ENCODE data around the gene AP2M1. TPM values are rescaled to one million over a fixed set of nuclear protein-coding genes. Genes with fewer than 3 reads are reported as not detected.

The AP2M1 gene
- total RNA-seq, 1 donor from 2014 or later = 262 TPM

DNA sequence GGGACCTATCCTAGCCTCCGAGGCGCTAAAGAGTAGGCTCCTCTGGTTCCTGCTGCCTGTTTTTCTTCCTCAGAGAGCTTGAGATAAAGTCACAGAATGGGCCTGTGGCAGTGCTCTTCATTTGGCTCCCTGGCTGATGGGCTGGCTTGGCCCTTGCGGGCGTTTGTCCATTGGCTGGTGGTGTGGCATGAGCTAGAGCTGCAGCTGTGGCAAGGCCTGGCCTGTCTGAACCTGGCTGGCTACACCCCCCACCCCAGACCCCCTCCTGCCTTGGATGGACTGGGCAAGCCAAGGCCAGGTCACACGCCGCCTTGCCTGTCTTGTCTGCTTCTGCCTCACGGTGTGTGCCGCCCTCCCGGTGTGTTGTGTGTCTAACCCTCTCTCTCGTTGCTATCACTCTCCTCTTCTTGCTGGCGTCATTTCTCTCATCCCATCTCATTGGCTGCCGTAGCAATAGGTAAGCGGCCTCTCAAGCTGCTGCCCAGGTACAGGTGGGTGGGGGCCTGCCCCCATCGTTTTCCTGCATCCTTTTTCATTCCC lies 3.2 kb downstream of the AP2M1 start:
- Histone ChIP-seq H3K27me3 (ENCODE audit: control insufficient read depth, insufficient read depth, low read length) (no peaks in the 10 kb centered on the region), H3K36me3 (ENCODE audit: control insufficient read depth, insufficient read depth, low read length) (peaks cover 50% of the 10 kb centered on the region), H3K4me3 (ENCODE audit: low read depth, low read length) (no peak overlapping the region)
- DNase-seq (ENCODE audit: low read depth) = no peak
- TF ChIP-seq, protein P1, sequence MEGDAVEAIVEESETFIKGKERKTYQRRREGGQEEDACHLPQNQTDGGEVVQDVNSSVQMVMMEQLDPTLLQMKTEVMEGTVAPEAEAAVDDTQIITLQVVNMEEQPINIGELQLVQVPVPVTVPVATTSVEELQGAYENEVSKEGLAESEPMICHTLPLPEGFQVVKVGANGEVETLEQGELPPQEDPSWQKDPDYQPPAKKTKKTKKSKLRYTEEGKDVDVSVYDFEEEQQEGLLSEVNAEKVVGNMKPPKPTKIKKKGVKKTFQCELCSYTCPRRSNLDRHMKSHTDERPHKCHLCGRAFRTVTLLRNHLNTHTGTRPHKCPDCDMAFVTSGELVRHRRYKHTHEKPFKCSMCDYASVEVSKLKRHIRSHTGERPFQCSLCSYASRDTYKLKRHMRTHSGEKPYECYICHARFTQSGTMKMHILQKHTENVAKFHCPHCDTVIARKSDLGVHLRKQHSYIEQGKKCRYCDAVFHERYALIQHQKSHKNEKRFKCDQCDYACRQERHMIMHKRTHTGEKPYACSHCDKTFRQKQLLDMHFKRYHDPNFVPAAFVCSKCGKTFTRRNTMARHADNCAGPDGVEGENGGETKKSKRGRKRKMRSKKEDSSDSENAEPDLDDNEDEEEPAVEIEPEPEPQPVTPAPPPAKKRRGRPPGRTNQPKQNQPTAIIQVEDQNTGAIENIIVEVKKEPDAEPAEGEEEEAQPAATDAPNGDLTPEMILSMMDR (IDR thresholded peaks at IDR 0.05; ENCODE audit: insufficient read depth, low read length, severe bottlenecking) = no peak
- no peak for FAIRE-seq

DNA sequence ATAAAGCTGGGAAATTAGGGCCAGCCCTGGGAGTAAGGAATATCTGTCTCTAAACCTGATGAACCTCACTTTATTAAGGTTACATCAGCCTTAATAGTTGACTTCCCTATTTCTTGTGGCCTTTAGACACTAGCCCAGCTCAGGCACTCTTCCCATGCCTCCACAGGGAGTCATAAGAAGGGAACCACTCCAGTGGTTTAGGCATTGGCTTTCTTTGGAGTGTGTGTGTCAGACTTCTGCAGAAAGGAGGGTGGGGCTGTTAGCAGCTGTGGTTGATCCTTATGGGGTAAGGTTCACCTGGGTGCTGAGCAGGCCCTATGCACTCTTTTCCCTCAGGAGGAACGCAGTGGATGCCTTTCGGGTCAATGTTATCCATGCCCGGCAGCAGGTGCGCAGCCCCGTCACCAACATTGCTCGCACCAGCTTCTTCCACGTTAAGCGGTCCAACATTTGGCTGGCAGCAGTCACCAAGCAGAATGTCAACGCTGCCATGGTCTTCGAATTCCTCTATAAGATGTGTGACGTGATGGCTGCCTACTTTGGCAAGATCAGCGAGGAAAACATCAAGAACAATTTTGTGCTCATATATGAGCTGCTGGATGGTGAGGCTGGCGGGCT lies 4.0 kb downstream of the AP2M1 start:
- H3K36me3 ChIP-seq (ENCODE audit: control insufficient read depth, insufficient read depth, low read length) = peaks cover 54% of the 10 kb centered on the region
- no peaks in the 10 kb centered on the region for H3K27me3 ChIP-seq (ENCODE audit: control insufficient read depth, insufficient read depth, low read length)
- H3K4me3 ChIP-seq (ENCODE audit: low read depth, low read length) = no peak overlapping the region
- no peak for FAIRE-seq
- DNase-seq (ENCODE audit: low read depth) = no peak
- TF ChIP-seq, protein P1 (IDR thresholded peaks at IDR 0.05; ENCODE audit: insufficient read depth, low read length, severe bottlenecking) = no peak

DNA sequence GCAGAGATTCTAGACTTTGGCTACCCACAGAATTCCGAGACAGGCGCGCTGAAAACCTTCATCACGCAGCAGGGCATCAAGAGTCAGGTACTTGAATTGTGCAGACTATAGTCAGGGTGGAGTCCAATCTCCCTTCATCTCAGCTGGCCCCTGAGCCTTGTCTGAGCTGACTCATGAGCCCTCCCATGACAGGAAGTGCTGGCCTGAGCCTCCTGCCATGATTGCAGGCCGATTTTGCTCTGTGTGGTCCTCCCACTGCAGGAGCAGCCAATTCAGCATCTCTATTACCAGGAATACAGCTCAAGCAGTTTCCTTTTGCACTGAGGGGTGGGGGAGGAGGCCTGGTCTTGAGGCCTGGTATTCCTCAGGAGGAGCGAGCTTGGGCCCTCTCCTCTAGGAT lies 5.5 kb downstream of the AP2M1 start:
- Histone ChIP-seq H3K4me3 (ENCODE audit: low read depth, low read length) (no peak overlapping the region), H3K27me3 (ENCODE audit: control insufficient read depth, insufficient read depth, low read length) (no peaks in the 10 kb centered on the region), H3K36me3 (ENCODE audit: control insufficient read depth, insufficient read depth, low read length) (peaks cover 56% of the 10 kb centered on the region)
- TF ChIP-seq, protein P1 (IDR thresholded peaks at IDR 0.05; ENCODE audit: insufficient read depth, low read length, severe bottlenecking) = no peak
- DNase-seq (ENCODE audit: low read depth) (no peak), FAIRE-seq (no peak)

DNA sequence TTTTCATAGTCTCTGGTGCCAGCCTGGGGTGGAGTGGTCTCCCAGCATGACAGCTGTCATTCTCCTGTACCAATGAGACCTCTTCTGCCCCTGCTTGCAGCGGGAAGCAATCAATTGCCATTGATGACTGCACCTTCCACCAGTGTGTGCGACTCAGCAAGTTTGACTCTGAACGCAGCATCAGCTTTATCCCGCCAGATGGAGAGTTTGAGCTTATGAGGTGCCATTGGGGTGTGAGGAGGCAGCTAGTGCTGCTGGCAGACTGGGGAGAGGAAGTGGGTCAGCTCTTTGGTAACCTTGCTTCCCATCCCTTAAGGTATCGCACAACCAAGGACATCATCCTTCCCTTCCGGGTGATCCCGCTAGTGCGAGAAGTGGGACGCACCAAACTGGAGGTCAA lies 6.9 kb downstream of the AP2M1 start:
- FAIRE-seq = no peak
- DNase-seq (ENCODE audit: low read depth) = no peak
- H3K36me3 ChIP-seq (ENCODE audit: control insufficient read depth, insufficient read depth, low read length) = peaks cover 56% of the 10 kb centered on the region
- no peak overlapping the region for H3K4me3 ChIP-seq (ENCODE audit: low read depth, low read length)
- TF ChIP-seq, protein P1 (IDR thresholded peaks at IDR 0.05; ENCODE audit: insufficient read depth, low read length, severe bottlenecking) = no peak
- no peaks in the 10 kb centered on the region for H3K27me3 ChIP-seq (ENCODE audit: control insufficient read depth, insufficient read depth, low read length)

DNA sequence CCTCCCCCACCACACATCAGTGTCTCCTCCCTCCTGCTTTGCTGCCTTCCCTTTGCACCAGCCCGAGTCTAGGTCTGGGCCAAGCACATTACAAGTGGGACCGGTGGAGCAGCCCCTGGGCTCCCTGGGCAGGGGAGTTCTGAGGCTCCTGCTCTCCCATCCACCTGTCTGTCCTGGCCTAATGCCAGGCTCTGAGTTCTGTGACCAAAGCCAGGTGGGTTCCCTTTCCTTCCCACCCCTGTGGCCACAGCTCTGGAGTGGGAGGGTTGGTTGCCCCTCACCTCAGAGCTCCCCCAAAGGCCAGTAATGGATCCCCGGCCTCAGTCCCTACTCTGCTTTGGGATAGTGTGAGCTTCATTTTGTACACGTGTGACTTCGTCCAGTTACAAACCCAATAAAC lies 9.0 kb downstream of the AP2M1 start:
- DNase-seq (ENCODE audit: low read depth) (no peak), FAIRE-seq (no peak)
- no peak overlapping the region for H3K4me3 ChIP-seq (ENCODE audit: low read depth, low read length)
- TF ChIP-seq, protein P1 (IDR thresholded peaks at IDR 0.05; ENCODE audit: insufficient read depth, low read length, severe bottlenecking) = no peak
- H3K27me3 ChIP-seq (ENCODE audit: control insufficient read depth, insufficient read depth, low read length) = no peaks in the 10 kb centered on the region
- H3K36me3 ChIP-seq (ENCODE audit: control insufficient read depth, insufficient read depth, low read length) = peaks cover 46% of the 10 kb centered on the region
